ENCODE data around the gene TMEM108. TPM values are rescaled to one million over a fixed set of nuclear protein-coding genes. Genes with fewer than 3 reads are reported as not detected.

TMEM108 gene
- total RNA-seq, 4 donors from 2014 or later: 1.1 to 3.2 TPM; not detected in 2

- Histone ChIP-seq H3K4me1 (no peaks in the 10 kb centered on the region), H3K36me3 (no peaks in the 10 kb centered on the region), H3K4me3 (no peak within 1 kb of the TSS), H3K27me3 (no peaks in the 10 kb centered on the region), H3K9me3 (no peaks in the 10 kb centered on the region), H3K27ac (no peak within 1 kb of the TSS)
- intact Hi-C loops (cut with DNase I; ENCODE audit: low total_unique reads): no loop called here
- TF ChIP-seq POLR2A (IDR thresholded peaks at IDR 0.05) (no peak), CTCF (IDR thresholded peaks at IDR 0.05) (no peak)
- DNase-seq: no peak
Measured at GRCh38 chr3:133400006-133400515, 361.9 kb downstream of the TMEM108 start, which contains the start of gene BFSP2. TSS of gene BFSP2 (plus strand) at chr3:133400056. CDS start at chr3:133400084, 28 bp downstream.

GRCh38 chr3:133401374-133402135 lies 363.4 kb downstream of the TMEM108 start:
- intact Hi-C loops (cut with DNase I; ENCODE audit: low total_unique reads): no loop called here
- Histone ChIP-seq H3K4me1 (no peaks in the 10 kb centered on the region), H3K27me3 (no peaks in the 10 kb centered on the region), H3K27ac (no peak overlapping the region), H3K9me3 (no peaks in the 10 kb centered on the region), H3K36me3 (no peaks in the 10 kb centered on the region), H3K4me3 (no peak overlapping the region)
- TF ChIP-seq POLR2A (IDR thresholded peaks at IDR 0.05) (no peak), CTCF (IDR thresholded peaks at IDR 0.05) (no peak)
- peak; percentile 32 to 47 for DNase-seq

GRCh38 chr3:133404920-133405319 lies 366.7 kb downstream of the TMEM108 start:
- Histone ChIP-seq H3K27ac (no peak overlapping the region), H3K27me3 (no peaks in the 10 kb centered on the region), H3K9me3 (no peaks in the 10 kb centered on the region), H3K36me3 (no peaks in the 10 kb centered on the region), H3K4me3 (no peak overlapping the region), H3K4me1 (no peaks in the 10 kb centered on the region)
- intact Hi-C loops (cut with DNase I; ENCODE audit: low total_unique reads): no loop called here
- TF ChIP-seq CTCF (IDR thresholded peaks at IDR 0.05) (no peak), POLR2A (IDR thresholded peaks at IDR 0.05) (no peak)
- DNase-seq: no peak

- intact Hi-C loops (cut with DNase I; ENCODE audit: low total_unique reads): no loop called here
- Histone ChIP-seq H3K36me3 (no peaks in the 10 kb centered on the region), H3K4me3 (no peak overlapping the region), H3K4me1 (no peaks in the 10 kb centered on the region), H3K27me3 (no peaks in the 10 kb centered on the region), H3K27ac (no peak overlapping the region), H3K9me3 (no peaks in the 10 kb centered on the region)
- TF ChIP-seq POLR2A (IDR thresholded peaks at IDR 0.05): no peak
- no peak for TF ChIP-seq CTCF (IDR thresholded peaks at IDR 0.05)
- DNase-seq: no peak
Measured at GRCh38 chr3:133408366-133408765, 370.2 kb downstream of the TMEM108 start.

GRCh38 chr3:133408961-133409360 lies 370.8 kb downstream of the TMEM108 start:
- Histone ChIP-seq H3K27me3 (no peaks in the 10 kb centered on the region), H3K4me1 (no peaks in the 10 kb centered on the region), H3K36me3 (no peaks in the 10 kb centered on the region), H3K27ac (no peak overlapping the region), H3K4me3 (no peak overlapping the region), H3K9me3 (no peaks in the 10 kb centered on the region)
- TF ChIP-seq CTCF (IDR thresholded peaks at IDR 0.05) (no peak), POLR2A (IDR thresholded peaks at IDR 0.05) (no peak)
- DNase-seq: no peak
- intact Hi-C loops (cut with DNase I; ENCODE audit: low total_unique reads): no loop called here
